Islet of Langerhans (tissue), 1 donor: ENCODE data around the gene EMC7.
"Not testable (repeated sequence)": the region's sequence is repeated elsewhere in the genome, so short reads cannot be mapped to it uniquely, and the experiment has no call there.

ENCODE experiments used
- FAIRE-seq: peaks from one replicate; lab custom pipeline; 2011; peaks lifted over from hg19 to GRCh38; lab: Jason Lieb, UNC

The EMC7 gene

GRCh38 chr15:34101366-34102174 is at the start of gene EMC7, which contains the start of gene PGBD4:
TSS of gene EMC7 (minus strand) at chr15:34101862. CDS start at chr15:34101839, 23 bp downstream.
TSS of gene PGBD4 (plus strand) at chr15:34102083. CDS start at chr15:34102532, 449 bp downstream.
- peak; percentile 92 for FAIRE-seq

- no peak for FAIRE-seq
Observed at GRCh38 chr15:34147371-34148140, 45.9 kb upstream of the EMC7 start.

- FAIRE-seq: peak; percentile 49
Observed at GRCh38 chr15:34133511-34133910, 31.8 kb upstream of the EMC7 start.

GRCh38 chr15:34132881-34133280 is 31.2 kb upstream of the EMC7 start:
- no peak for FAIRE-seq

GRCh38 chr15:34128898-34129297 is 27.2 kb upstream of the EMC7 start:
- no peak for FAIRE-seq

- FAIRE-seq: no peak
Observed at GRCh38 chr15:34126522-34126921, 24.9 kb upstream of the EMC7 start.

- FAIRE-seq: no peak
Observed at GRCh38 chr15:34125945-34126344, 24.3 kb upstream of the EMC7 start.

- no peak for FAIRE-seq
Observed at GRCh38 chr15:34124651-34125050, 23.0 kb upstream of the EMC7 start.

GRCh38 chr15:34122771-34123183 is 21.1 kb upstream of the EMC7 start:
- no peak for FAIRE-seq

GRCh38 chr15:34121786-34122185 is 20.1 kb upstream of the EMC7 start:
- FAIRE-seq: not testable (repeated sequence)

GRCh38 chr15:34120420-34120819 is 18.8 kb upstream of the EMC7 start:
- not testable (repeated sequence) for FAIRE-seq

GRCh38 chr15:34119291-34119690 is 17.6 kb upstream of the EMC7 start:
- FAIRE-seq: no peak

GRCh38 chr15:34116620-34117019 is 15.0 kb upstream of the EMC7 start:
- FAIRE-seq: no peak

GRCh38 chr15:34114739-34115138 is 13.1 kb upstream of the EMC7 start:
- no peak for FAIRE-seq

- no peak for FAIRE-seq
Observed at GRCh38 chr15:34114215-34114614, 12.6 kb upstream of the EMC7 start.

- no peak for FAIRE-seq
Observed at GRCh38 chr15:34111488-34111887, 9.8 kb upstream of the EMC7 start.

- FAIRE-seq: peak; percentile 90
Observed at GRCh38 chr15:34109797-34110663, 8.4 kb upstream of the EMC7 start.

- FAIRE-seq: no peak
Observed at GRCh38 chr15:34107315-34107714, 5.7 kb upstream of the EMC7 start.

GRCh38 chr15:34106423-34106822 is 4.8 kb upstream of the EMC7 start:
- no peak for FAIRE-seq

GRCh38 chr15:34102175-34102925 is 688 bp upstream of the EMC7 start:
- peak; percentile 17 for FAIRE-seq

- FAIRE-seq: no peak
Observed at GRCh38 chr15:34099914-34100313, 1.7 kb downstream of the EMC7 start.

GRCh38 chr15:34085746-34086145 is 15.9 kb downstream of the EMC7 start:
- FAIRE-seq: no peak
